LNCaP clone FGC (cell line): ENCODE results near the gene C6.

Experiments
- DNase-seq: peaks from one replicate; pipeline ENCODE4 v3.0.0-alpha.2; 2011; ENCODE audit warnings: low read depth
- H3K4me3 ChIP-seq: 2 replicates; pipeline ENCODE4 v1.5.1; 2011; ENCODE audit warnings: mild to moderate bottlenecking, low read depth, low read length, control low read depth
- CTCF ChIP-seq: IDR thresholded peaks from 2 replicates; pipeline ENCODE4 v1.5.1; 2012; ENCODE audit warnings: mild to moderate bottlenecking; ENCODE audit not compliant: control insufficient read depth, insufficient read depth; ENCODE audit errors: extremely low read depth

The C6 gene

GRCh38 chr5:41213340-41213739, at the start of gene C6:
C6 (minus strand) TSS chr5:41213532; CDS start chr5:41203230, 10,302 bp downstream.
- no peak for TF ChIP-seq CTCF
- H3K4me3 ChIP-seq: no peak within 1 kb of the TSS
- DNase-seq: no peak

- DNase-seq: no peak
- no peak overlapping the region for H3K4me3 ChIP-seq
- TF ChIP-seq CTCF: no peak
Measured at GRCh38 chr5:41256400-41256799, 43.1 kb upstream of the C6 start.

GRCh38 chr5:41253109-41253508, 39.8 kb upstream of the C6 start:
- no peak for DNase-seq
- no peak for TF ChIP-seq CTCF
- H3K4me3 ChIP-seq: no peak overlapping the region

GRCh38 chr5:41252036-41252435, 38.7 kb upstream of the C6 start:
- DNase-seq: no peak
- H3K4me3 ChIP-seq: no peak overlapping the region
- TF ChIP-seq CTCF: no peak

- no peak for TF ChIP-seq CTCF
- H3K4me3 ChIP-seq: no peak overlapping the region
- DNase-seq: no peak
Measured at GRCh38 chr5:41250351-41250987, 37.1 kb upstream of the C6 start.

- TF ChIP-seq CTCF: no peak
- DNase-seq: no peak
- H3K4me3 ChIP-seq: no peak overlapping the region
Measured at GRCh38 chr5:41247135-41247534, 33.8 kb upstream of the C6 start.

GRCh38 chr5:41246376-41246775, 33.0 kb upstream of the C6 start:
- no peak for TF ChIP-seq CTCF
- DNase-seq: no peak
- H3K4me3 ChIP-seq: no peak overlapping the region
